ENCODE results near the gene CDKAL1. TPM values are rescaled to one million over a fixed set of nuclear protein-coding genes. Genes with fewer than 3 reads are reported as not detected.

The CDKAL1 gene
- total RNA-seq, 4 donors from 2014 or later, result 10.3 to 11.2 (median 10.5) TPM

DNA sequence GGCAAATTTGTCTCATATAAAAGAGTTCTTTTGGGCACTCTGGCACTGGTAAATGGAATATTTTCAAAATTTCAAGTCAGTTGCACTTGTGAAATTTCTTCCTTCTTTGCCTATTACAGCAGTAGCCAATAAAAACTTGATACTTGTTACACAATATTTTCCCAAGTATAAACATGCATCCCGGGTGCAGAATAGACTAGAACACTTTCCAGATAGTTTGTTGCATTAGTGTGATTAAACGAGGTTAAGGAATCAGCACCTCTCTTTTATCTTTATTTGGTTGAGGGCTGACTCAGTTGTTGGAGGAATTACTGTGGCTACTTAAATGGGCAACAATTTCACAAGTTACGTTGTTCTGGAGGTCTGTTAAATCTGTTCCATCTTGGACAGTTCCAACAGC, 467.5 kb downstream of the CDKAL1 start:
- no peak for TF ChIP-seq POLR2A (IDR thresholded peaks at IDR 0.05; ENCODE audit: low read depth)
- TF ChIP-seq EP300 (IDR thresholded peaks at IDR 0.05), result no peak
- no peak for TF ChIP-seq POLR2AphosphoS5 (IDR thresholded peaks at IDR 0.05)
- TF ChIP-seq, protein P1, sequence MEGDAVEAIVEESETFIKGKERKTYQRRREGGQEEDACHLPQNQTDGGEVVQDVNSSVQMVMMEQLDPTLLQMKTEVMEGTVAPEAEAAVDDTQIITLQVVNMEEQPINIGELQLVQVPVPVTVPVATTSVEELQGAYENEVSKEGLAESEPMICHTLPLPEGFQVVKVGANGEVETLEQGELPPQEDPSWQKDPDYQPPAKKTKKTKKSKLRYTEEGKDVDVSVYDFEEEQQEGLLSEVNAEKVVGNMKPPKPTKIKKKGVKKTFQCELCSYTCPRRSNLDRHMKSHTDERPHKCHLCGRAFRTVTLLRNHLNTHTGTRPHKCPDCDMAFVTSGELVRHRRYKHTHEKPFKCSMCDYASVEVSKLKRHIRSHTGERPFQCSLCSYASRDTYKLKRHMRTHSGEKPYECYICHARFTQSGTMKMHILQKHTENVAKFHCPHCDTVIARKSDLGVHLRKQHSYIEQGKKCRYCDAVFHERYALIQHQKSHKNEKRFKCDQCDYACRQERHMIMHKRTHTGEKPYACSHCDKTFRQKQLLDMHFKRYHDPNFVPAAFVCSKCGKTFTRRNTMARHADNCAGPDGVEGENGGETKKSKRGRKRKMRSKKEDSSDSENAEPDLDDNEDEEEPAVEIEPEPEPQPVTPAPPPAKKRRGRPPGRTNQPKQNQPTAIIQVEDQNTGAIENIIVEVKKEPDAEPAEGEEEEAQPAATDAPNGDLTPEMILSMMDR (IDR thresholded peaks at IDR 0.05), result no peak
- H3K27me3 ChIP-seq, result no peaks in the 10 kb centered on the region
- peaks cover 10 to 19% (median 14%) of the 10 kb centered on the region in 4 donors for H3K4me1 ChIP-seq
- intact Hi-C loops (cut with DNase I), result no loop called here
- no peak overlapping the region for H3K27ac ChIP-seq (replicated peaks in 1 of 4)
- no peak for DNase-seq (ENCODE audit: extremely low spot score)
- 62% methylated on average over 3 of the region's 3 CpGs for WGBS
- H3K9me3 ChIP-seq, result no peaks in the 10 kb centered on the region
- H3K36me3 ChIP-seq, result no peaks in the 10 kb centered on the region
- no peak overlapping the region for H3K4me3 ChIP-seq

DNA sequence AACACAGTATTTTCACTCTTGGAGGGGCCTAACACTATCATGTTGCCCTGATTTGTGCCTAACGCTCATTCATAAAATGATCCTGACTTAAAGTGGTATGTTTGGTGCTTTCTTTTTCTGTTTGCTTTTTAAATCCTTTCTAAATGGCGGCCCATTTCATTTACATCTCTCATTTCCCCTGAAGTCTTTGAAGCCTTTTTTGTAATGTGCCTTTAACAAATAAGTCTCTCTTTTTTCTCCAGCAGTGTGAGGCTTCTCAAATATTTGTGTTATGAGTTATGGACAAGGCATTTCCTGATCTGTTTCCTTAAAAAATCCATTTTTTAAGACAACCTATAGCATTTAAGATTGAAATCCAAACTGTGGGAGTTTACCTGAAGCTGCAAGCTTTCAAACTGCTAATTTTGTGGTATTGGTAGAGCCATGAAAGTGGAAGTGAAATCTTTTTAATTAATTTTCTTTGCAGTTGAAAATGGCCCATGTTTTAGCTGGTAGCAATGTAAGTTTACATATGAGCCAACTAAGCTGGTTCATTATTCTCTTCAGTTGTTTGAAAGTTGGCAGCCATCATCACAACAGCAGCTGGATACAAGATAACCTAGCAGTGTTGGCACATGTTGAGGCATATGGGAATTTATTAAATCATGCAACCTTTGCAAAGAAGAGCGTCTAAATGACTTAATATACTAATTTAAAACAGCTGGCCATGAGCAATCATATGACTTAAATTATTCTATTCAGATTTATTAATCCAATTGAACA, 469.7 kb downstream of the CDKAL1 start:
- WGBS, result 65% methylated on average over 3 of the region's 3 CpGs
- H3K27ac ChIP-seq (replicated peaks in 1 of 4), result no peak overlapping the region
- no peaks in the 10 kb centered on the region for H3K36me3 ChIP-seq
- no peaks in the 10 kb centered on the region for H3K27me3 ChIP-seq
- no peak overlapping the region for H3K4me3 ChIP-seq
- intact Hi-C loops (cut with DNase I), result no loop called here
- DNase-seq (ENCODE audit: extremely low spot score), result no peak
- H3K4me1 ChIP-seq, result peaks cover 3 to 19% (median 14%) of the 10 kb centered on the region in 4 donors
- TF ChIP-seq EP300 (IDR thresholded peaks at IDR 0.05) (no peak), POLR2A (IDR thresholded peaks at IDR 0.05; ENCODE audit: low read depth) (no peak), POLR2AphosphoS5 (IDR thresholded peaks at IDR 0.05) (no peak)
- TF ChIP-seq, protein P1 (IDR thresholded peaks at IDR 0.05), result no peak
- H3K9me3 ChIP-seq, result no peaks in the 10 kb centered on the region

DNA sequence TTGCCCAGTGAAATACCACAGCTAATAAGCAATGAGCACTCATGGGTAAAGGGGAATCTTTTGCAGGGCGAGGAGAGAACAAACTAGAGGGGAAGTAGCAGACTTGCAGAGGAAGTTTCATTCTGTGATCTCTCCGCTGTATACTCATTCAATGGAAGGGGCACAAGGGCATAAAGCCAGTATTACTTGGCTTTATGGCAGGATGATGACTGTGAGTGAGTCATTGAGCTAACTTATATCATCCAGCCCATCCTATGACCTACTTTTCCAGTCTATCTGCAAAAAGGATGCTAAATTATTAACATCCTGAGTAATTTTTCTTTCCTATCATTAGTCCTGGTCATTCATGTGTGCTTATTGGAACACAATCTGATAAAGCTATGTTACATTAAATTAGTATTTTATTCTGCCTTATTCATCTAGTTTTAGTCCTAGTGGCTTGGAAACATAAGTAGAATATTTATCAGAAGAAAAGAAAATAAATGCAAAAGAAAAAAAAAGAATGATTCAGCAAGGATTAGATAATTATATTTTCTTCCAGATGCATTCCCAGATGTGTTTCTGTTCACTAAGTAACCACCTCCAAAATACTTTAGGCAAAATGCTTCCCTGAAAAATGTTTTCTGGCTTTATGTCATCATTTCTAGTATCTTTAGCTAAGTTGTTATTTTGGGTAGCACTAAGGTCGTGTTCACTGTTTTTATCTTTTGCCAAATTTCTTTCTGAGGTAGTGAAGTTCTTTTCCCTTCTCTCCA, 471.7 kb downstream of the CDKAL1 start:
- no peaks in the 10 kb centered on the region for H3K27me3 ChIP-seq
- intact Hi-C loops (cut with DNase I), result no loop called here
- H3K36me3 ChIP-seq, result no peaks in the 10 kb centered on the region
- no peak overlapping the region for H3K4me3 ChIP-seq
- no peak for DNase-seq (ENCODE audit: extremely low spot score)
- H3K4me1 ChIP-seq, result peaks cover 3 to 19% (median 14%) of the 10 kb centered on the region in 4 donors
- no peak overlapping the region for H3K27ac ChIP-seq (replicated peaks in 1 of 4)
- WGBS, result 39% methylated on average over 3 of the region's 3 CpGs
- no peak for TF ChIP-seq EP300 (IDR thresholded peaks at IDR 0.05)
- TF ChIP-seq POLR2AphosphoS5 (IDR thresholded peaks at IDR 0.05), result no peak
- no peak for TF ChIP-seq POLR2A (IDR thresholded peaks at IDR 0.05; ENCODE audit: low read depth)
- TF ChIP-seq, protein P1 (IDR thresholded peaks at IDR 0.05), result no peak
- no peaks in the 10 kb centered on the region for H3K9me3 ChIP-seq

DNA sequence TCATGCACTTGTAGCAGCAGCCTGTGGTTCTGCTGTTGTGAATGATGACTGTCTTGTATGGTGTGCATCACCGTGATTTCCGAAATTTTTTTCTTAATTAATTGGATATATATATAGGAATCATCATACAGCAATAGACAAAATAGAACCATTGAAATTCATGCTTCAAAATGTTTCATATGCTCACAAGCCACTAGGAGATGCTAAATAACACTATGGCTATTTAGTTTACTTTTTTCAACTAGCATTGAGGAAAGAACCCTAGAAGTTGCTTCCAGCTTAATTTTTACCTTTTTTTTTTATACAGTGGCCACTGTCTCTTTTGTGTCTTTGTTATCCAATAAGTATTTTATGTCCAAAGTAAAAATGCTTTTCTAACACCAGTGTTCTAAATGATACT, 485.4 kb downstream of the CDKAL1 start:
- Histone ChIP-seq H3K27ac (replicated peaks in 1 of 4) (no peak overlapping the region), H3K27me3 (no peaks in the 10 kb centered on the region), H3K4me1 (peaks cover 0 to 12% (median 2%) of the 10 kb centered on the region in 4 donors), H3K9me3 (no peaks in the 10 kb centered on the region), H3K4me3 (no peak overlapping the region), H3K36me3 (peaks cover 0 to 3% (median 0%) of the 10 kb centered on the region in 4 donors)
- 92% methylated on average over 2 of the region's 2 CpGs for WGBS
- no peak for DNase-seq (ENCODE audit: extremely low spot score)
- intact Hi-C loops (cut with DNase I), result no loop called here
- TF ChIP-seq POLR2A (IDR thresholded peaks at IDR 0.05; ENCODE audit: low read depth), result no peak
- TF ChIP-seq, protein P1 (IDR thresholded peaks at IDR 0.05), result no peak
- no peak for TF ChIP-seq POLR2AphosphoS5 (IDR thresholded peaks at IDR 0.05)
- TF ChIP-seq EP300 (IDR thresholded peaks at IDR 0.05), result no peak

Data from esophagus muscularis mucosa (tissue), 4 donors.